Neural cell (in vitro differentiated cells): Measurements from ENCODE around the gene ABI3BP. TPM values are rescaled to one million over a fixed set of nuclear protein-coding genes. Genes with fewer than 3 reads are reported as not detected.
A peak's percentile ranks its signal among the peaks of the same experiment; 100 is the strongest.

Source experiments
- H2AFZ ChIP-seq: fragments of 200-600, 300-800 bp; sonication (generic), shearing (Covaris generic); 2 replicates; pipeline ENCODE4 v1.6.0; 2014; ENCODE audit warnings: low read depth, mild to moderate bottlenecking, antibody characterized with exemption, low read length, moderate library complexity
- H3F3A ChIP-seq: fragments of 200-600 bp; shearing (Covaris generic); 2 replicates; pipeline ENCODE4 v1.6.1; 2016; ENCODE audit warnings: mild to moderate bottlenecking, moderate library complexity, mixed read lengths, antibody characterized with exemption, low read length; ENCODE audit not compliant: insufficient read depth, poor library complexity, severe bottlenecking
- H3K27ac ChIP-seq: fragments of 200-600, 300-800 bp; sonication (generic), shearing (Covaris generic); 2 replicates; pipeline ENCODE4 v1.5.1; 2014; ENCODE audit warnings: mild to moderate bottlenecking, low read length, moderate library complexity
- H3K27me3 ChIP-seq: fragments of 300-800, 200-600 bp; sonication (generic), shearing (Covaris generic); 2 replicates; pipeline ENCODE4 v1.6.0; 2014; ENCODE audit warnings: mild to moderate bottlenecking, low read depth, low read length, moderate library complexity; ENCODE audit not compliant: insufficient read depth
- H3K36me3 ChIP-seq: fragments of 300-800, 200-600 bp; sonication (generic), shearing (Covaris generic); 2 replicates; pipeline ENCODE4 v1.5.1; 2014; ENCODE audit warnings: mild to moderate bottlenecking, antibody characterized with exemption, low read length, moderate library complexity; ENCODE audit not compliant: insufficient read depth
- H3K4me2 ChIP-seq: fragments of 300-800, 200-600 bp; sonication (generic), shearing (Covaris generic); 2 replicates; pipeline ENCODE4 v1.6.0; 2014; ENCODE audit warnings: mild to moderate bottlenecking, low read length
- H3K4me3 ChIP-seq: fragments of 300-800, 200-600 bp; sonication (generic), shearing (Covaris generic); 2 replicates; pipeline ENCODE4 v1.5.1; 2014; ENCODE audit warnings: mild to moderate bottlenecking, low read length, moderate library complexity
- H3K79me2 ChIP-seq: fragments of 200-600 bp; shearing (Covaris generic); replicated peaks from 2 replicates; pipeline ENCODE4 v1.6.0; 2014; ENCODE audit warnings: mild to moderate bottlenecking, low read length, moderate library complexity; ENCODE audit not compliant: insufficient read depth
- H3K9ac ChIP-seq: fragments of 300-800, 200-600 bp; sonication (generic), shearing (Covaris generic); 2 replicates; pipeline ENCODE4 v1.6.1; 2016; ENCODE audit warnings: mild to moderate bottlenecking, low read length, mixed read lengths
- H3K9me2 ChIP-seq: fragments of 200-600 bp; shearing (Covaris generic); 2 replicates; pipeline ENCODE4 v1.6.1; 2016; ENCODE audit warnings: mild to moderate bottlenecking, low read length, mixed read lengths; ENCODE audit not compliant: insufficient read depth
- H3K9me3 ChIP-seq: fragments of 200-600, 300-800 bp; sonication (generic), shearing (Covaris generic); 2 replicates; pipeline ENCODE4 v1.6.1; 2016; ENCODE audit warnings: mild to moderate bottlenecking, mixed run types, low read length, moderate library complexity, mixed read lengths
- H4K20me1 ChIP-seq: fragments of 200-600 bp; shearing (Covaris generic); 2 replicates; pipeline ENCODE4 v1.6.1; 2016; ENCODE audit warnings: mild to moderate bottlenecking, mixed run types; ENCODE audit not compliant: insufficient read depth
- EP300 ChIP-seq: fragments of 450-650 bp; conservative IDR thresholded peaks from 2 replicates; pipeline ENCODE4 v1.6.1; 2014; ENCODE audit warnings: antibody characterized with exemption, mild to moderate bottlenecking, moderate library complexity; ENCODE audit not compliant: poor library complexity, severe bottlenecking
- EZH2 ChIP-seq: fragments of 200-600, 300-800 bp; shearing (Covaris generic), sonication (generic); IDR thresholded peaks from 2 replicates; pipeline ENCODE4 v1.6.1; 2014; ENCODE audit warnings: antibody characterized with exemption, low read length, borderline replicate concordance, mild to moderate bottlenecking; ENCODE audit not compliant: insufficient read depth, poor library complexity, severe bottlenecking
- MXI1 ChIP-seq: fragments of 450-650 bp; conservative IDR thresholded peaks from 2 replicates; pipeline ENCODE4 v1.6.1; 2014; ENCODE audit warnings: antibody characterized with exemption, mild to moderate bottlenecking; ENCODE audit not compliant: poor library complexity, severe bottlenecking
- POLR2AphosphoS5 ChIP-seq: IDR thresholded peaks from 2 replicates; pipeline ENCODE4 v1.6.1; 2012
- RAD21 ChIP-seq: fragments of 450-650 bp; conservative IDR thresholded peaks from 2 replicates; pipeline ENCODE4 v1.6.1; 2014; ENCODE audit warnings: antibody characterized with exemption, mild to moderate bottlenecking, moderate library complexity
- SMC3 ChIP-seq: fragments of 450-650 bp; conservative IDR thresholded peaks from 2 replicates; pipeline ENCODE4 v1.6.1; 2014; ENCODE audit warnings: antibody characterized with exemption, mild to moderate bottlenecking, moderate library complexity; ENCODE audit not compliant: poor library complexity
- TAF1 ChIP-seq: IDR thresholded peaks from 2 replicates; pipeline ENCODE4 v1.6.1; 2012; ENCODE audit warnings: low read depth
- polyA plus RNA-seq: library from polyadenylated mRNA; depleted of rRNA; stranded (reverse); fragments of >200 nt; gene quantifications from 2 replicates; pipeline ENCODE4 v1.2.3, GENCODE V29; 2014
- TF ChIP-seq, protein P1 (sequence below): fragments of 450-650 bp; IDR thresholded peaks from 2 replicates; pipeline ENCODE4 v1.5.1; 2014; ENCODE audit warnings: antibody characterized with exemption, mild to moderate bottlenecking, moderate library complexity; ENCODE audit not compliant: poor library complexity, severe bottlenecking
- TF ChIP-seq, protein P2 (sequence below): IDR thresholded peaks from 2 replicates; pipeline ENCODE4 v1.6.1; 2012; ENCODE audit warnings: borderline replicate concordance

Gene ABI3BP
- polyA plus RNA-seq, 1 donor from 2014 or later, result not detected

DNA sequence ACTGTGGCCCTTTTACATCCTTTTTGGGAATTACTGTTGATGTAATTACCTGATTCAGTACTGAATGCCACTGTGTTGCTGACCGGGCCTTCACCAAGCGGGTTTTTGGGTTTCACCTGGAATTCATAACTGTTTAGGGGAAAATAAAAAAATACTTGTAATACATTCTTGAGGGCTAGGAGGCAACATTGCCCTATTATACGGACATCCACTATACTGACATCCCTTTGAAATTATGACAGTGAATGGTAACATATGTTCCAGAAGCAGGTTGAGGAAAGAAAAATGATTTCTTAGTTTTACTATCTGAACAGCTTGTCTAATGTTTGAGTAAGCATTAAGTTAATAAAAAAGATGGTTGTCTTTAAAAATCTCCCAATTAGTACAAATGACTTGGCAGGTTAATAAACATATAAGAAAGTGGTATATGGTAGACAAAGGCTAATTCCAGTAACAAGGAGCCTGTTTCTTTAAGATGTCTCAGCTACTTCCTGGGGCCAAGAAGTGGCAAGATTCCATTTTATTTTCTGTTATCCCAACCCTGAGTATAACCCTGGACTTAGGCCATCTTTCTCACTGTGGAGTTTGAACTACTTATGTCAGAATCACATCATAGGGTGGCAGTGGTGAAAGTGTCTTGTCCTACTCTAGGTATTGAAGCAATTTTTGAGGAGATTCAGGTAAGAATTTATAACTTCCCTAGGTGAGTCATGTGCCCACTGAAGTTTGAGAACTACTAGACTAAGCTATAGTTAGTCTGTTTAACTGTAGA lies 238.5 kb downstream of the ABI3BP start:
- Histone ChIP-seq H3K4me2 (no peak overlapping the region), H3K9me3 (no peaks in the 10 kb centered on the region), H3K36me3 (no peaks in the 10 kb centered on the region), H3K4me3 (no peak overlapping the region), H3K9me2 (no peaks in the 10 kb centered on the region), H3K27me3 (no peaks in the 10 kb centered on the region), H4K20me1 (no peaks in the 10 kb centered on the region), H2AFZ (no peak overlapping the region), H3K79me2 (no peaks in the 10 kb centered on the region), H3K9ac (no peak overlapping the region), H3F3A (no peaks in the 10 kb centered on the region), H3K27ac (no peak overlapping the region)
- TF ChIP-seq SMC3, result peak; percentile 64
- no peak for TF ChIP-seq POLR2AphosphoS5
- TF ChIP-seq, protein P1, sequence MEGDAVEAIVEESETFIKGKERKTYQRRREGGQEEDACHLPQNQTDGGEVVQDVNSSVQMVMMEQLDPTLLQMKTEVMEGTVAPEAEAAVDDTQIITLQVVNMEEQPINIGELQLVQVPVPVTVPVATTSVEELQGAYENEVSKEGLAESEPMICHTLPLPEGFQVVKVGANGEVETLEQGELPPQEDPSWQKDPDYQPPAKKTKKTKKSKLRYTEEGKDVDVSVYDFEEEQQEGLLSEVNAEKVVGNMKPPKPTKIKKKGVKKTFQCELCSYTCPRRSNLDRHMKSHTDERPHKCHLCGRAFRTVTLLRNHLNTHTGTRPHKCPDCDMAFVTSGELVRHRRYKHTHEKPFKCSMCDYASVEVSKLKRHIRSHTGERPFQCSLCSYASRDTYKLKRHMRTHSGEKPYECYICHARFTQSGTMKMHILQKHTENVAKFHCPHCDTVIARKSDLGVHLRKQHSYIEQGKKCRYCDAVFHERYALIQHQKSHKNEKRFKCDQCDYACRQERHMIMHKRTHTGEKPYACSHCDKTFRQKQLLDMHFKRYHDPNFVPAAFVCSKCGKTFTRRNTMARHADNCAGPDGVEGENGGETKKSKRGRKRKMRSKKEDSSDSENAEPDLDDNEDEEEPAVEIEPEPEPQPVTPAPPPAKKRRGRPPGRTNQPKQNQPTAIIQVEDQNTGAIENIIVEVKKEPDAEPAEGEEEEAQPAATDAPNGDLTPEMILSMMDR, result peak; percentile 57
- no peak for TF ChIP-seq EP300
- no peak for TF ChIP-seq TAF1
- TF ChIP-seq, protein P2, sequence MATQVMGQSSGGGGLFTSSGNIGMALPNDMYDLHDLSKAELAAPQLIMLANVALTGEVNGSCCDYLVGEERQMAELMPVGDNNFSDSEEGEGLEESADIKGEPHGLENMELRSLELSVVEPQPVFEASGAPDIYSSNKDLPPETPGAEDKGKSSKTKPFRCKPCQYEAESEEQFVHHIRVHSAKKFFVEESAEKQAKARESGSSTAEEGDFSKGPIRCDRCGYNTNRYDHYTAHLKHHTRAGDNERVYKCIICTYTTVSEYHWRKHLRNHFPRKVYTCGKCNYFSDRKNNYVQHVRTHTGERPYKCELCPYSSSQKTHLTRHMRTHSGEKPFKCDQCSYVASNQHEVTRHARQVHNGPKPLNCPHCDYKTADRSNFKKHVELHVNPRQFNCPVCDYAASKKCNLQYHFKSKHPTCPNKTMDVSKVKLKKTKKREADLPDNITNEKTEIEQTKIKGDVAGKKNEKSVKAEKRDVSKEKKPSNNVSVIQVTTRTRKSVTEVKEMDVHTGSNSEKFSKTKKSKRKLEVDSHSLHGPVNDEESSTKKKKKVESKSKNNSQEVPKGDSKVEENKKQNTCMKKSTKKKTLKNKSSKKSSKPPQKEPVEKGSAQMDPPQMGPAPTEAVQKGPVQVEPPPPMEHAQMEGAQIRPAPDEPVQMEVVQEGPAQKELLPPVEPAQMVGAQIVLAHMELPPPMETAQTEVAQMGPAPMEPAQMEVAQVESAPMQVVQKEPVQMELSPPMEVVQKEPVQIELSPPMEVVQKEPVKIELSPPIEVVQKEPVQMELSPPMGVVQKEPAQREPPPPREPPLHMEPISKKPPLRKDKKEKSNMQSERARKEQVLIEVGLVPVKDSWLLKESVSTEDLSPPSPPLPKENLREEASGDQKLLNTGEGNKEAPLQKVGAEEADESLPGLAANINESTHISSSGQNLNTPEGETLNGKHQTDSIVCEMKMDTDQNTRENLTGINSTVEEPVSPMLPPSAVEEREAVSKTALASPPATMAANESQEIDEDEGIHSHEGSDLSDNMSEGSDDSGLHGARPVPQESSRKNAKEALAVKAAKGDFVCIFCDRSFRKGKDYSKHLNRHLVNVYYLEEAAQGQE, result no peak
- peak; percentile 67 for TF ChIP-seq RAD21
- TF ChIP-seq MXI1, result no peak
- no peak for TF ChIP-seq EZH2

GRCh38 chr3:100753846-100754245 lies 239.4 kb downstream of the ABI3BP start:
- no peak overlapping the region for H3K4me2 ChIP-seq

More at GRCh38 chr3:100753846-100754245, 239.4 kb downstream of the ABI3BP start:
- no peaks in the 10 kb centered on the region for H3F3A ChIP-seq
- H3K9me3 ChIP-seq, result no peaks in the 10 kb centered on the region
- no peaks in the 10 kb centered on the region for H4K20me1 ChIP-seq
- no peaks in the 10 kb centered on the region for H3K9me2 ChIP-seq
- H3K27me3 ChIP-seq, result no peaks in the 10 kb centered on the region
- TF ChIP-seq MXI1 (no peak), EZH2 (no peak), TAF1 (no peak), RAD21 (no peak), SMC3 (no peak), POLR2AphosphoS5 (no peak), EP300 (no peak)
- TF ChIP-seq, protein P2, result no peak
- TF ChIP-seq, protein P1, result no peak
- no peak overlapping the region for H3K9ac ChIP-seq
- no peaks in the 10 kb centered on the region for H3K79me2 ChIP-seq
- no peak overlapping the region for H3K4me3 ChIP-seq
- H3K36me3 ChIP-seq, result peaks cover 6% of the 10 kb centered on the region
- no peak overlapping the region for H3K27ac ChIP-seq
- H2AFZ ChIP-seq, result no peak overlapping the region
